GM12891 (cell line): ENCODE measurements around the gene S100A7.

Source experiments
- DNase-seq: peaks from one replicate; pipeline ENCODE4 v3.0.0; 2011; ENCODE audit warnings: low spot score; ENCODE audit not compliant: insufficient read length
- FAIRE-seq: peaks from 2 replicates; lab custom pipeline; 2011; peaks lifted over from hg19 to GRCh38; lab: Jason Lieb, UNC
- PAX5 ChIP-seq: IDR thresholded peaks from 2 replicates; pipeline ENCODE4 v1.6.1; 2011; ENCODE audit warnings: low read length, moderate library complexity, mild to moderate bottlenecking; ENCODE audit not compliant: insufficient read depth, severe bottlenecking
- POLR2A ChIP-seq: IDR thresholded peaks from 2 replicates; pipeline ENCODE4 v1.6.1; 2011; ENCODE audit warnings: low read depth, low read length, control low read depth
- POLR2AphosphoS5 ChIP-seq: IDR thresholded peaks from 2 replicates; pipeline ENCODE4 v1.6.1; 2011; ENCODE audit warnings: low read depth, low read length, control low read depth
- POU2F2 ChIP-seq: IDR thresholded peaks from 2 replicates; pipeline ENCODE4 v1.6.1; 2011; ENCODE audit warnings: low read depth, mild to moderate bottlenecking, control low read depth, low read length, moderate library complexity
- SPI1 ChIP-seq: IDR thresholded peaks from 2 replicates; pipeline ENCODE4 v1.6.1; 2011; ENCODE audit warnings: low read depth, low read length, control low read depth
- TAF1 ChIP-seq: IDR thresholded peaks from 2 replicates; pipeline ENCODE4 v1.6.1; 2011; ENCODE audit warnings: low read depth, low read length, control low read depth

Gene S100A7

GRCh38 chr1:153432874-153433681 is 27.4 kb downstream of the S100A7 start:
- TF ChIP-seq SPI1 (no peak), POLR2A (no peak), PAX5 (no peak), TAF1 (no peak), POLR2AphosphoS5 (no peak), POU2F2 (no peak)
- DNase-seq (no peak), FAIRE-seq (no peak)

GRCh38 chr1:153431928-153432327 is 28.5 kb downstream of the S100A7 start:
- FAIRE-seq (no peak), DNase-seq (no peak)
- TF ChIP-seq POLR2AphosphoS5 = no peak
- TF ChIP-seq PAX5 = no peak
- TF ChIP-seq POLR2A = no peak
- TF ChIP-seq TAF1 = no peak
- TF ChIP-seq POU2F2 = no peak
- no peak for TF ChIP-seq SPI1

GRCh38 chr1:153431427-153431826 is 29.0 kb downstream of the S100A7 start:
- TF ChIP-seq POLR2A = no peak
- TF ChIP-seq TAF1 = no peak
- TF ChIP-seq POLR2AphosphoS5 = no peak
- TF ChIP-seq SPI1 = no peak
- no peak for TF ChIP-seq POU2F2
- no peak for TF ChIP-seq PAX5
- FAIRE-seq (no peak), DNase-seq (no peak)

GRCh38 chr1:153431002-153431401 is 29.4 kb downstream of the S100A7 start:
- TF ChIP-seq TAF1 (no peak), PAX5 (no peak), POLR2A (no peak), SPI1 (no peak), POU2F2 (no peak), POLR2AphosphoS5 (no peak)
- DNase-seq (no peak), FAIRE-seq (no peak)

- no peak for FAIRE-seq
- no peak for DNase-seq
- TF ChIP-seq POLR2A = no peak
- no peak for TF ChIP-seq POU2F2
- no peak for TF ChIP-seq POLR2AphosphoS5
- TF ChIP-seq PAX5 = no peak
- TF ChIP-seq TAF1 = no peak
These were observed 29.9 kb downstream of the S100A7 start for GRCh38 chr1:153430561-153430960.

- FAIRE-seq (no peak), DNase-seq (no peak)
- no peak for TF ChIP-seq PAX5
- TF ChIP-seq SPI1 = no peak
- TF ChIP-seq POU2F2 = no peak
- no peak for TF ChIP-seq POLR2A
- TF ChIP-seq TAF1 = no peak
- no peak for TF ChIP-seq POLR2AphosphoS5
These were observed 30.3 kb downstream of the S100A7 start for GRCh38 chr1:153430166-153430553.

- FAIRE-seq = no peak
- no peak for DNase-seq
- TF ChIP-seq POU2F2 (no peak), POLR2A (no peak), SPI1 (no peak), PAX5 (no peak), TAF1 (no peak), POLR2AphosphoS5 (no peak)
These were observed 30.9 kb downstream of the S100A7 start for GRCh38 chr1:153429266-153430165.

- TF ChIP-seq SPI1 (no peak), TAF1 (no peak), POLR2A (no peak), POU2F2 (no peak), PAX5 (no peak), POLR2AphosphoS5 (no peak)
- DNase-seq (no peak), FAIRE-seq (no peak)
These were observed 31.7 kb downstream of the S100A7 start for GRCh38 chr1:153428791-153429190.

GRCh38 chr1:153428073-153428638 is 32.3 kb downstream of the S100A7 start:
- FAIRE-seq = no peak
- TF ChIP-seq SPI1 (no peak), POU2F2 (no peak), TAF1 (no peak), POLR2AphosphoS5 (no peak), PAX5 (no peak), POLR2A (no peak)
- no peak for DNase-seq
